ENCODE measurements around the gene ACOT11.

ACOT11 gene

DNA sequence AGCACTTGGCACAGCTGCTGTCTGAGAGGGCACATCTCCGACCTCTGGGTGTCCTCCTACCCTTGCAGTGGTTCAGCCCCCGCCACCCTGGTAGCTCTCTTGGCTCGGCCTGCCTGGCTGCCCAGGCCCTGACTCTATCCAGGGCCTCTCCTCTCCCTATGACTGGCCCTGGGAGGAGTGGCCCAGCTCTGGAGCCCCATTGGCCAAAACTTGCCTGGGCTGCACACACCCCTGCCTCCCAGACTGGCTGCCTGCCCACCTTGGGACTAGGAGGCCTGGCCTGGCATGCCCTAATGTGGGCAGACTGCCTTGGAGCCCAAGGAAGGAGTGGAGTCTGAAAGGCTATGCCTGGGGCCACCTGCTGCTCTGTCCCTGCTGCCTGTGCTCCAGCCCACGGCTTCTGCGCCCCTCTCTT is 33.6 kb downstream of the ACOT11 start:
- TF ChIP-seq TCF12 (IDR thresholded peaks at IDR 0.05; ENCODE audit: low read depth) (peak; percentile 16; the same call in 1 of the 2 replicates), FOXM1 (IDR thresholded peaks at IDR 0.05; ENCODE audit: borderline replicate concordance, low read depth) (no peak), RAD21 (IDR thresholded peaks at IDR 0.05; ENCODE audit: low read depth) (no peak), TAF1 (IDR thresholded peaks at IDR 0.05; ENCODE audit: low read depth) (no peak), CREB1 (IDR thresholded peaks at IDR 0.05; ENCODE audit: low read depth) (no peak), NFIC (IDR thresholded peaks at IDR 0.05) (peak; percentile 86), EGR1 (IDR thresholded peaks at IDR 0.05) (no peak), TEAD4 (IDR thresholded peaks at IDR 0.05) (no peak), ZBTB7A (IDR thresholded peaks at IDR 0.05; ENCODE audit: low read depth) (no peak)
- TF ChIP-seq, protein P1, sequence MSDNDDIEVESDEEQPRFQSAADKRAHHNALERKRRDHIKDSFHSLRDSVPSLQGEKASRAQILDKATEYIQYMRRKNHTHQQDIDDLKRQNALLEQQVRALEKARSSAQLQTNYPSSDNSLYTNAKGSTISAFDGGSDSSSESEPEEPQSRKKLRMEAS (IDR thresholded peaks at IDR 0.05), result peak; percentile 40; the same call in 1 of the 2 replicates
- TF ChIP-seq, protein P2, sequence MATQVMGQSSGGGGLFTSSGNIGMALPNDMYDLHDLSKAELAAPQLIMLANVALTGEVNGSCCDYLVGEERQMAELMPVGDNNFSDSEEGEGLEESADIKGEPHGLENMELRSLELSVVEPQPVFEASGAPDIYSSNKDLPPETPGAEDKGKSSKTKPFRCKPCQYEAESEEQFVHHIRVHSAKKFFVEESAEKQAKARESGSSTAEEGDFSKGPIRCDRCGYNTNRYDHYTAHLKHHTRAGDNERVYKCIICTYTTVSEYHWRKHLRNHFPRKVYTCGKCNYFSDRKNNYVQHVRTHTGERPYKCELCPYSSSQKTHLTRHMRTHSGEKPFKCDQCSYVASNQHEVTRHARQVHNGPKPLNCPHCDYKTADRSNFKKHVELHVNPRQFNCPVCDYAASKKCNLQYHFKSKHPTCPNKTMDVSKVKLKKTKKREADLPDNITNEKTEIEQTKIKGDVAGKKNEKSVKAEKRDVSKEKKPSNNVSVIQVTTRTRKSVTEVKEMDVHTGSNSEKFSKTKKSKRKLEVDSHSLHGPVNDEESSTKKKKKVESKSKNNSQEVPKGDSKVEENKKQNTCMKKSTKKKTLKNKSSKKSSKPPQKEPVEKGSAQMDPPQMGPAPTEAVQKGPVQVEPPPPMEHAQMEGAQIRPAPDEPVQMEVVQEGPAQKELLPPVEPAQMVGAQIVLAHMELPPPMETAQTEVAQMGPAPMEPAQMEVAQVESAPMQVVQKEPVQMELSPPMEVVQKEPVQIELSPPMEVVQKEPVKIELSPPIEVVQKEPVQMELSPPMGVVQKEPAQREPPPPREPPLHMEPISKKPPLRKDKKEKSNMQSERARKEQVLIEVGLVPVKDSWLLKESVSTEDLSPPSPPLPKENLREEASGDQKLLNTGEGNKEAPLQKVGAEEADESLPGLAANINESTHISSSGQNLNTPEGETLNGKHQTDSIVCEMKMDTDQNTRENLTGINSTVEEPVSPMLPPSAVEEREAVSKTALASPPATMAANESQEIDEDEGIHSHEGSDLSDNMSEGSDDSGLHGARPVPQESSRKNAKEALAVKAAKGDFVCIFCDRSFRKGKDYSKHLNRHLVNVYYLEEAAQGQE (IDR thresholded peaks at IDR 0.05; ENCODE audit: low read depth), result no peak
- TF ChIP-seq, protein P3, sequence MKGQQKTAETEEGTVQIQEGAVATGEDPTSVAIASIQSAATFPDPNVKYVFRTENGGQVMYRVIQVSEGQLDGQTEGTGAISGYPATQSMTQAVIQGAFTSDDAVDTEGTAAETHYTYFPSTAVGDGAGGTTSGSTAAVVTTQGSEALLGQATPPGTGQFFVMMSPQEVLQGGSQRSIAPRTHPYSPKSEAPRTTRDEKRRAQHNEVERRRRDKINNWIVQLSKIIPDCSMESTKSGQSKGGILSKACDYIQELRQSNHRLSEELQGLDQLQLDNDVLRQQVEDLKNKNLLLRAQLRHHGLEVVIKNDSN (IDR thresholded peaks at IDR 0.05), result no peak

DNA sequence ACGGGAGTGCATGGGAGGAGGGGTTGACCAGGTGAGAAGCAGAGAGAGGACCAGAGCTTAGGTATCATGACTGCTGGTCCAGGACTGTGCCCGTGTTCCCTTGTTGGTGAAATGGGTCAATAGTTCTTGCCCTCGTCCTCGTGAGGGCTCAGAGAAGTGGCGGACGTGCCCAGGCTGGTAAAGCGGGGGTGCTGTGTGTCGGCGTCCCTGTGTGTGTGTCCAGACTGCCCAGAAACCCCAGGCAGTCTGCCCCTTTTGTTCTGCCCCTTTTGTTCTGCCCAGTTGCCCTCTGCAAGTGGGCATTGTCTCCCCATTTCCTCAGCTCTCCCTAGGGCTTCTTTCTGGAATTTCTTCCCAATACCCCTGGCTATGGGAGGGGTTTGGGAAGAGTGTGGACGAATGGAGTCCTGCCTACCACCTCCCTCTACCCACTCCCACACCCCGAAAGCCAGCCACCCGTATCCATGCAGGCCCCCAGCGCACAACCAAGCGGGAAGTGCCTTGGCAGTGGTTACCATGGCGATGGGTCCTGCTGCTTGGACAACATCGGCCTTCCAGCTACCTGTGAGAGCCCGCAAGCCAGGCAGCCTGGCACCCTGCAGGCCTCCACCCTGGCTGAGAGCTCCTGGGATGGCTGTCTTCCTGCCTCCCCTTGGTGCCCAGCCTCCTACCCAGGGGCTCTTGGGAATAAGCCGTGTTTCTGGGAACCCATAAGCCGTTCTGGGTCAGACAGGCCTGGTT is 34.7 kb downstream of the ACOT11 start:
- TF ChIP-seq ZBTB7A (IDR thresholded peaks at IDR 0.05; ENCODE audit: low read depth), result no peak
- TF ChIP-seq CREB1 (IDR thresholded peaks at IDR 0.05; ENCODE audit: low read depth), result no peak
- TF ChIP-seq EGR1 (IDR thresholded peaks at IDR 0.05), result no peak
- no peak for TF ChIP-seq TEAD4 (IDR thresholded peaks at IDR 0.05)
- no peak for TF ChIP-seq YY1 (IDR thresholded peaks at IDR 0.05; ENCODE audit: low read depth)
- no peak for TF ChIP-seq RAD21 (IDR thresholded peaks at IDR 0.05; ENCODE audit: low read depth)
- TF ChIP-seq CEBPB (IDR thresholded peaks at IDR 0.05), result no peak
- TF ChIP-seq, protein P3 (IDR thresholded peaks at IDR 0.05), result no peak
- TF ChIP-seq FOXM1 (IDR thresholded peaks at IDR 0.05; ENCODE audit: borderline replicate concordance, low read depth), result no peak
- TF ChIP-seq, protein P2 (IDR thresholded peaks at IDR 0.05; ENCODE audit: low read depth), result no peak
- TF ChIP-seq TAF1 (IDR thresholded peaks at IDR 0.05; ENCODE audit: low read depth), result no peak
- TF ChIP-seq, protein P1 (IDR thresholded peaks at IDR 0.05), result no peak
- no peak for TF ChIP-seq EP300 (IDR thresholded peaks at IDR 0.05; ENCODE audit: borderline replicate concordance)
- TF ChIP-seq NFIC (IDR thresholded peaks at IDR 0.05), result no peak
- no peak for TF ChIP-seq TCF12 (IDR thresholded peaks at IDR 0.05; ENCODE audit: low read depth)

DNA sequence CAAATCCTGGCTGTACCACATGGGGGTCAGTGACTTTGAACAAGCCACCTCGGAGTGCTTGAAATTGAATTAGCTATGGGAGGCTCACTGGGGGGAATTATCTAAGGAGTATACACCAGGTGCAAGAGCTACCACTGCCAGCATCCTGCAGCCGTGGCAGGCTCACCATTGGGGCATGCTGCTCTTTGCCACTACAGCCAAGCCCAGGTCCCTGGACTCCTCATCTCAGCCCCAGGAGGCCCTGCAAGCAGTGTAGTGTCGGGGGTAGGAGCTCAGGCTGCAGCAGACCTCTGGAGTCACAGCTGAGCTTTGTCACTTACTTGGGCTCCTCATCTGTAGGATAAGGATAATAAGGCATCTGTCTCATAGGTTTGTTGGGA is 35.3 kb downstream of the ACOT11 start:
- TF ChIP-seq YY1 (IDR thresholded peaks at IDR 0.05; ENCODE audit: low read depth) (no peak), RAD21 (IDR thresholded peaks at IDR 0.05; ENCODE audit: low read depth) (no peak), NFIC (IDR thresholded peaks at IDR 0.05) (no peak), EP300 (IDR thresholded peaks at IDR 0.05; ENCODE audit: borderline replicate concordance) (no peak), CREB1 (IDR thresholded peaks at IDR 0.05; ENCODE audit: low read depth) (no peak), TCF12 (IDR thresholded peaks at IDR 0.05; ENCODE audit: low read depth) (no peak), TEAD4 (IDR thresholded peaks at IDR 0.05) (no peak), CEBPB (IDR thresholded peaks at IDR 0.05) (no peak), EGR1 (IDR thresholded peaks at IDR 0.05) (no peak), TAF1 (IDR thresholded peaks at IDR 0.05; ENCODE audit: low read depth) (no peak), FOXM1 (IDR thresholded peaks at IDR 0.05; ENCODE audit: borderline replicate concordance, low read depth) (no peak), ZBTB7A (IDR thresholded peaks at IDR 0.05; ENCODE audit: low read depth) (no peak)
- TF ChIP-seq, protein P1 (IDR thresholded peaks at IDR 0.05), result no peak
- TF ChIP-seq, protein P3 (IDR thresholded peaks at IDR 0.05), result no peak
- TF ChIP-seq, protein P2 (IDR thresholded peaks at IDR 0.05; ENCODE audit: low read depth), result no peak
